ENCODE data around the gene MPND. TPM values are rescaled to one million over a fixed set of nuclear protein-coding genes. Genes with fewer than 3 reads are reported as not detected.

MPND gene
- total RNA-seq, 3 donors from 2014 or later = 6.1 to 7.7 (median 7.5) TPM

GRCh38 chr19:4389064-4389375 is 45.7 kb downstream of the MPND start:
- H3K9me3 ChIP-seq = no peaks in the 10 kb centered on the region
- no peak for DNase-seq (ENCODE audit: low spot score in 2 of 2)
- peak overlapping the region; percentile 83 to 96 for H3K27ac ChIP-seq
- peak in 1 of 3 donors; percentile 13 for TF ChIP-seq CTCF (IDR thresholded peaks at IDR 0.05)
- TF ChIP-seq POLR2AphosphoS5 (IDR thresholded peaks at IDR 0.05) = no peak
- no peaks in the 10 kb centered on the region for H3K27me3 ChIP-seq
- peaks cover 39 to 44% of the 10 kb centered on the region in 2 donors for H3K4me1 ChIP-seq
- intact Hi-C loops (cut with DNase I; ENCODE audit: low total_unique reads) = loop anchor here (10.0 kb wide), 1 partner anchor 266 kb away; no protein-coding TSS in a partner anchor
- H3K36me3 ChIP-seq = no peaks in the 10 kb centered on the region
- H3K4me3 ChIP-seq = no peak overlapping the region

GRCh38 chr19:4389511-4390016 is 46.2 kb downstream of the MPND start:
- intact Hi-C loops (cut with DNase I; ENCODE audit: low total_unique reads) = loop anchor here (10.0 kb wide), 1 partner anchor 265 kb away; no protein-coding TSS in a partner anchor

GRCh38 chr19:4390017-4390566 is 46.7 kb downstream of the MPND start:
- peak overlapping the region in 2 of 3 donors; percentile 11 to 48 for H3K4me3 ChIP-seq
- H3K27ac ChIP-seq = peak overlapping the region; percentile 83 to 96

More at GRCh38 chr19:4389511-4390016, 46.2 kb downstream of the MPND start:
- Histone ChIP-seq H3K4me3 (peak overlapping the region in 1 of 3 donors; percentile 48), H3K9me3 (no peaks in the 10 kb centered on the region), H3K27ac (peak overlapping the region; percentile 83 to 96), H3K36me3 (no peaks in the 10 kb centered on the region), H3K4me1 (peaks cover 39 to 44% of the 10 kb centered on the region in 2 donors), H3K27me3 (no peaks in the 10 kb centered on the region)
- TF ChIP-seq CTCF (IDR thresholded peaks at IDR 0.05) (no peak), POLR2A (IDR thresholded peaks at IDR 0.05) (no peak), POLR2AphosphoS5 (IDR thresholded peaks at IDR 0.05) (no peak)
- no peak for DNase-seq (ENCODE audit: low spot score in 2 of 2)

GRCh38 chr19:4390567-4391305 is 47.4 kb downstream of the MPND start:
- Histone ChIP-seq H3K36me3 (no peaks in the 10 kb centered on the region), H3K27me3 (no peaks in the 10 kb centered on the region), H3K9me3 (no peaks in the 10 kb centered on the region), H3K27ac (peak overlapping the region; percentile 83 to 96), H3K4me3 (peak overlapping the region in 2 of 3 donors; percentile 11 to 48), H3K4me1 (peaks cover 39 to 44% of the 10 kb centered on the region in 2 donors)
- TF ChIP-seq POLR2A (IDR thresholded peaks at IDR 0.05) = no peak
- TF ChIP-seq POLR2AphosphoS5 (IDR thresholded peaks at IDR 0.05) = no peak
- TF ChIP-seq CTCF (IDR thresholded peaks at IDR 0.05) = no peak
- intact Hi-C loops (cut with DNase I; ENCODE audit: low total_unique reads) = no loop called here
- DNase-seq (ENCODE audit: low spot score in 2 of 2) = no peak

More at GRCh38 chr19:4390017-4390566, 46.7 kb downstream of the MPND start:
- intact Hi-C loops (cut with DNase I; ENCODE audit: low total_unique reads) = no loop called here
- peaks cover 39 to 44% of the 10 kb centered on the region in 2 donors for H3K4me1 ChIP-seq
- no peaks in the 10 kb centered on the region for H3K36me3 ChIP-seq
- H3K27me3 ChIP-seq = no peaks in the 10 kb centered on the region
- TF ChIP-seq POLR2A (IDR thresholded peaks at IDR 0.05) (no peak), POLR2AphosphoS5 (IDR thresholded peaks at IDR 0.05) (no peak), CTCF (IDR thresholded peaks at IDR 0.05) (no peak)
- no peaks in the 10 kb centered on the region for H3K9me3 ChIP-seq
- DNase-seq (ENCODE audit: low spot score in 2 of 2) = no peak

- Histone ChIP-seq H3K9me3 (no peaks in the 10 kb centered on the region), H3K36me3 (no peaks in the 10 kb centered on the region), H3K4me3 (peak overlapping the region in 1 of 3 donors; percentile 48), H3K27ac (peak overlapping the region; percentile 83 to 96), H3K27me3 (no peaks in the 10 kb centered on the region), H3K4me1 (peaks cover 39 to 44% of the 10 kb centered on the region in 2 donors)
- TF ChIP-seq POLR2A (IDR thresholded peaks at IDR 0.05) = no peak
- TF ChIP-seq POLR2AphosphoS5 (IDR thresholded peaks at IDR 0.05) = no peak
- TF ChIP-seq CTCF (IDR thresholded peaks at IDR 0.05) = no peak
- intact Hi-C loops (cut with DNase I; ENCODE audit: low total_unique reads) = no loop called here
- no peak for DNase-seq (ENCODE audit: low spot score in 2 of 2)
Measured at GRCh38 chr19:4391306-4391693, 47.9 kb downstream of the MPND start.
